WTC11 (cell line): ENCODE data around the gene NHSL2. TPM values are rescaled to one million over a fixed set of nuclear protein-coding genes. Genes with fewer than 3 reads are reported as not detected.
A peak's percentile ranks its signal among the peaks of the same experiment; 100 is the strongest.

Experiments
- ATAC-seq: fragments of 200-7000 bp; cut with Tn5 transposase; 2 replicates; pipeline ENCODE4 v1.10.0; 2021; ENCODE audit warnings: mild to moderate bottlenecking, moderate library complexity
- CTCF ChIA-PET: fragments of 300-600 bp; sonication (Branson Sonifier 250); formaldehyde crosslinking; loops from one replicate; lab custom pipeline; 2021; ENCODE audit warnings: antibody characterized with exemption; lab: Charles Lee
- POLR2A ChIA-PET: fragments of 350-600 bp; sonication (Branson Sonifier 250); formaldehyde crosslinking; loops from one replicate; lab custom pipeline; 2021; ENCODE audit warnings: antibody characterized with exemption; lab: Charles Lee
- DNase-seq: peaks from one replicate; pipeline ENCODE4 v3.0.0; 2021; ENCODE audit warnings: low spot score
- H3K27ac Mint-ChIP-seq: 2 replicates; pipeline ENCODE4 v1.8.0; 2021; ENCODE audit warnings: mixed read lengths
- H3K27me3 Mint-ChIP-seq: 2 replicates; pipeline ENCODE4 v1.8.0; 2021; ENCODE audit warnings: low read depth, mild to moderate bottlenecking, moderate library complexity, mixed read lengths
- H3K36me3 Mint-ChIP-seq: 2 replicates; pipeline ENCODE4 v1.8.0; 2021; ENCODE audit warnings: mixed read lengths
- H3K4me1 Mint-ChIP-seq: 2 replicates; pipeline ENCODE4 v1.8.0; 2022; ENCODE audit warnings: mixed read lengths
- H3K4me3 Mint-ChIP-seq: 2 replicates; pipeline ENCODE4 v1.8.0; 2021; ENCODE audit warnings: mild to moderate bottlenecking, moderate library complexity, mixed read lengths
- H3K9me3 Mint-ChIP-seq: 2 replicates; pipeline ENCODE4 v1.8.0; 2021; ENCODE audit warnings: mixed read lengths
- CBFB ChIP-seq: sonication (generic); formaldehyde crosslinking; IDR thresholded peaks from 2 replicates; pipeline ENCODE4 v1.8.1; 2022; ENCODE audit warnings: mild to moderate bottlenecking, low read depth, missing genetic modification reagents
- CREM ChIP-seq: sonication (generic); formaldehyde crosslinking; IDR thresholded peaks from 2 replicates; pipeline ENCODE4 v1.8.1; 2022; ENCODE audit warnings: mild to moderate bottlenecking, missing genetic modification reagents, moderate library complexity
- ELF4 ChIP-seq: sonication (generic); formaldehyde crosslinking; IDR thresholded peaks from 2 replicates; pipeline ENCODE4 v1.8.1; 2022; ENCODE audit warnings: low read depth, mild to moderate bottlenecking, moderate library complexity, missing genetic modification reagents
- ESRRA ChIP-seq: sonication (generic); formaldehyde crosslinking; IDR thresholded peaks from 2 replicates; pipeline ENCODE4 v1.8.1; 2022; ENCODE audit warnings: mild to moderate bottlenecking, missing genetic modification reagents, borderline replicate concordance
- FOXK1 ChIP-seq: sonication (generic); formaldehyde crosslinking; IDR thresholded peaks from 2 replicates; pipeline ENCODE4 v1.8.0; 2022; ENCODE audit warnings: mild to moderate bottlenecking, moderate library complexity, missing genetic modification reagents
- GTF2I ChIP-seq: fragments of 250-450 bp; sonication (Bioruptor Pico); conservative IDR thresholded peaks from 2 replicates; pipeline ENCODE4 v1.4.0; 2021; ENCODE audit warnings: mild to moderate bottlenecking
- PRRX2 ChIP-seq: fragments of 250-450 bp; sonication (Bioruptor Pico); IDR thresholded peaks from 2 replicates; pipeline ENCODE4 v1.8.0; 2021; ENCODE audit warnings: mild to moderate bottlenecking
- RORB ChIP-seq: fragments of 250-450 bp; sonication (Bioruptor Pico); IDR thresholded peaks from 2 replicates; pipeline ENCODE4 v1.9.0; 2021; ENCODE audit warnings: mild to moderate bottlenecking
- SOX15 ChIP-seq: fragments of 250-450 bp; sonication (Bioruptor Pico); IDR thresholded peaks from 2 replicates; pipeline ENCODE4 v1.9.0; 2021; ENCODE audit warnings: mild to moderate bottlenecking
- TP53 ChIP-seq: sonication (generic); formaldehyde crosslinking; IDR thresholded peaks from 2 replicates; pipeline ENCODE4 v1.8.1; 2023; ENCODE audit warnings: mild to moderate bottlenecking, missing genetic modification reagents
- ZNF423 ChIP-seq: fragments of 250-450 bp; sonication (Bioruptor Pico); IDR thresholded peaks from 2 replicates; pipeline ENCODE4 v2.1.2; 2022; ENCODE audit warnings: mild to moderate bottlenecking, moderate library complexity
- ZNF671 ChIP-seq: fragments of 250-450 bp; sonication (Bioruptor Pico); IDR thresholded peaks from 2 replicates; pipeline ENCODE4 v1.8.0; 2021; ENCODE audit warnings: mild to moderate bottlenecking
- total RNA-seq: library from RNA; stranded (reverse); gene quantifications from 3 replicates; pipeline ENCODE4 v1.2.3, GENCODE V29; 2021
- TF ChIP-seq, protein P1 (sequence below): sonication (generic); formaldehyde crosslinking; IDR thresholded peaks from 2 replicates; pipeline ENCODE4 v1.8.0; 2023; ENCODE audit warnings: missing genetic modification reagents
- TF ChIP-seq, protein P2 (sequence below): fragments of 250-450 bp; sonication (Bioruptor Pico); IDR thresholded peaks from 2 replicates; pipeline ENCODE4 v2.1.2; 2022; ENCODE audit warnings: mild to moderate bottlenecking, moderate library complexity
- TF ChIP-seq, protein P3 (sequence below): sonication (generic); formaldehyde crosslinking; IDR thresholded peaks from 2 replicates; pipeline ENCODE4 v1.8.1; 2023; ENCODE audit warnings: mild to moderate bottlenecking, missing genetic modification reagents
- TF ChIP-seq, protein P4 (sequence below): sonication (generic); formaldehyde crosslinking; IDR thresholded peaks from 2 replicates; pipeline ENCODE4 v1.8.0; 2022; ENCODE audit warnings: mild to moderate bottlenecking, missing genetic modification reagents
- TF ChIP-seq, protein P5 (sequence below): sonication (generic); formaldehyde crosslinking; IDR thresholded peaks from 2 replicates; pipeline ENCODE4 v1.8.1; 2023; ENCODE audit warnings: mild to moderate bottlenecking, moderate library complexity, missing genetic modification reagents
- TF ChIP-seq, protein P6 (sequence below): sonication (generic); formaldehyde crosslinking; IDR thresholded peaks from 2 replicates; pipeline ENCODE4 v1.8.1; 2022; ENCODE audit warnings: missing genetic modification reagents, borderline replicate concordance
- TF ChIP-seq, protein P7 (sequence below): sonication (generic); formaldehyde crosslinking; IDR thresholded peaks from 2 replicates; pipeline ENCODE4 v1.8.1; 2022; ENCODE audit warnings: low read depth, mild to moderate bottlenecking, moderate library complexity, missing genetic modification reagents, borderline replicate concordance
- TF ChIP-seq, protein P8 (sequence below): fragments of 250-450 bp; sonication (Bioruptor Pico); IDR thresholded peaks from 2 replicates; pipeline ENCODE4 v1.9.0; 2021; ENCODE audit warnings: mild to moderate bottlenecking
- TF ChIP-seq, protein P9 (sequence below): sonication (generic); formaldehyde crosslinking; IDR thresholded peaks from 2 replicates; pipeline ENCODE4 v1.8.1; 2023; ENCODE audit warnings: mild to moderate bottlenecking, missing genetic modification reagents, moderate library complexity

Gene NHSL2
- total RNA-seq, 1 experiment from 2014 or later, result 7.9 TPM

DNA sequence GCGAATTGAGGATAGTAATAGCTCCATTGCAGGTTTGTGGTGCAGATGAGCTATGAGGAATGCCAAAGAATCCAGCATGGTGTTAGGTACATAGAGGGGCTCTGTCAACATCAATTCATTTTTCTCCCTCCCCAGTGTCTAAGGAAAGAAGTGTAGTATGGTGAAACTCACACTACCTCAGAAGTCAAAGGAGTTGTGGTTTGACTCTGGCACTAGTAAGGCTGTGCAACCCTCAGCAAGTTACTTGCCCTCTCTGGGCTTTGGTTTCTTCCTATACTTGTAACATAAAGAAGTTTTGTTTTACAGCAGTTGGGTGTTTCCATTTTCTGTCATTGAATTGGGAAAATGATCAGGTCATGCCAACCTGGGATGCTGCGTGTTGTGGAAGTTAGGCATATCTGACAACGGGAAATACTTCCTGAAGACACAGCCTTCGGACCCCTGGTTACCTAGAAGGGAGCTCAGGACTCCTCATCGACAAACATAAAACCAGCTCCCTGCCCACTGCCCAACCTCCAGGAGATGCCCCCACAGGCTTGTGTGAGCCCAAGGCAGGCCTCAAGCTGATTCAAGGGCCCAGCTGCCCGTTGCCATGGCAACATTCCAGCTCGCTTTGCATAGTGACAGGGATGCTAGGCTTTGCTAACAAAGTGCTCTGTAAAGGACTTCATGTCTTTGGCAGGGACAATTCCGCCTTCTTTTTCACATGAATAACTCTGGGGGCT, 149.7 kb downstream of the NHSL2 start:
- H3K27ac Mint-ChIP-seq, result no peak overlapping the region
- no peak for TF ChIP-seq ZNF671
- TF ChIP-seq, protein P1, sequence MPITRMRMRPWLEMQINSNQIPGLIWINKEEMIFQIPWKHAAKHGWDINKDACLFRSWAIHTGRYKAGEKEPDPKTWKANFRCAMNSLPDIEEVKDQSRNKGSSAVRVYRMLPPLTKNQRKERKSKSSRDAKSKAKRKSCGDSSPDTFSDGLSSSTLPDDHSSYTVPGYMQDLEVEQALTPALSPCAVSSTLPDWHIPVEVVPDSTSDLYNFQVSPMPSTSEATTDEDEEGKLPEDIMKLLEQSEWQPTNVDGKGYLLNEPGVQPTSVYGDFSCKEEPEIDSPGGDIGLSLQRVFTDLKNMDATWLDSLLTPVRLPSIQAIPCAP (CRISPR knock-in tag), result no peak
- no peak for TF ChIP-seq RORB
- TF ChIP-seq CREM (CRISPR knock-in tag), result no peak
- no peak for TF ChIP-seq ZNF423
- no peak for TF ChIP-seq FOXK1 (CRISPR knock-in tag)
- TF ChIP-seq, protein P2, sequence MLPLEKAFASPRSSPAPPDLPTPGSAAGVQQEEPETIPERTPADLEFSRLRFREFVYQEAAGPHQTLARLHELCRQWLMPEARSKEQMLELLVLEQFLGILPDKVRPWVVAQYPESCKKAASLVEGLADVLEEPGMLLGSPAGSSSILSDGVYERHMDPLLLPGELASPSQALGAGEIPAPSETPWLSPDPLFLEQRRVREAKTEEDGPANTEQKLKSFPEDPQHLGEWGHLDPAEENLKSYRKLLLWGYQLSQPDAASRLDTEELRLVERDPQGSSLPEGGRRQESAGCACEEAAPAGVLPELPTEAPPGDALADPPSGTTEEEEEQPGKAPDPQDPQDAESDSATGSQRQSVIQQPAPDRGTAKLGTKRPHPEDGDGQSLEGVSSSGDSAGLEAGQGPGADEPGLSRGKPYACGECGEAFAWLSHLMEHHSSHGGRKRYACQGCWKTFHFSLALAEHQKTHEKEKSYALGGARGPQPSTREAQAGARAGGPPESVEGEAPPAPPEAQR (CRISPR knock-in tag), result no peak
- TF ChIP-seq TP53 (CRISPR knock-in tag), result no peak
- TF ChIP-seq ELF4 (CRISPR knock-in tag), result no peak
- no peak for TF ChIP-seq SOX15
- POLR2A ChIA-PET, result interaction anchor here (1.4 kb wide), 1 partner anchor 9 kb away, joined by 4 read pairs; no protein-coding TSS in a partner anchor
- H3K9me3 Mint-ChIP-seq, result no peaks in the 10 kb centered on the region
- peak; percentile 50 for DNase-seq
- H3K36me3 Mint-ChIP-seq, result no peaks in the 10 kb centered on the region
- peaks cover 48% of the 10 kb centered on the region for H3K4me1 Mint-ChIP-seq
- no peak overlapping the region for H3K4me3 Mint-ChIP-seq
- ATAC-seq, result peak; percentile 78
- CTCF ChIA-PET, result interaction anchor here (0.7 to 1.6 kb wide), 5 partner anchors 38 to 178 kb away, joined by 3 to 7 read pairs (median 3); partner anchors contain the start of gene ERCC6L
- H3K27me3 Mint-ChIP-seq, result no peaks in the 10 kb centered on the region

DNA sequence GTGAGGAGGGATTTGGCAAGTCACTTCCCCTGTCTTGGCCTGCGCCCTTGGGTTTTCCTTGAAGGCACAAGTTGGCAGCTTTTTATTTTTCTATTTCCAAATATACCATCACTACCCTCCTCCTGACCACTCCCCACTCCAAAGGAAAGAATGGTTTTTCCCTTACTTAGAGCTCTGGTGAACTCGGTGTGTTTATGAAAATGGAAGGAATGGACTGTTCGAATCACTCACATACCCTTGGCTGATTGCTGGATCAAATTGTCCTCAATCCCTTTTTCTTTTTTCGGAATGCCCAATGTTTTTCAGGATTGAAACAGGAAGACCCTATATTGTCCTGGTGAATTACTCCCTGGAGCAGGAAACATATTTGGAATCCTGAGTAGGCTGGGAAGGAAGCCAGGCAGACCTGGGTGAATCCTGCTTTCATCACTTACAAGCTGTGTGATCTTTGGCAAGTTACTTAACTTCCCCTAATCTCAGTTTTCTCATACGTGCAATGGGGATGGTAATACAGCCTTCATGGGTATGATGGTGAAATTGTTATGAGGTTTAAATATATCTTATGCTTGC, 150.4 kb downstream of the NHSL2 start:
- Mint-ChIP-seq H3K9me3 (no peaks in the 10 kb centered on the region), H3K27me3 (no peaks in the 10 kb centered on the region), H3K27ac (no peak overlapping the region), H3K36me3 (no peaks in the 10 kb centered on the region), H3K4me1 (peaks cover 44% of the 10 kb centered on the region), H3K4me3 (no peak overlapping the region)
- ATAC-seq (no peak), DNase-seq (no peak)
- CTCF ChIA-PET, result interaction anchor here (0.7 to 1.6 kb wide), 4 partner anchors 39 to 178 kb away, joined by 3 to 7 read pairs (median 3); partner anchors contain the start of gene ERCC6L
- POLR2A ChIA-PET, result interaction anchor here (1.4 kb wide), 1 partner anchor 9 kb away, joined by 4 read pairs; no protein-coding TSS in a partner anchor
- TF ChIP-seq, protein P3, sequence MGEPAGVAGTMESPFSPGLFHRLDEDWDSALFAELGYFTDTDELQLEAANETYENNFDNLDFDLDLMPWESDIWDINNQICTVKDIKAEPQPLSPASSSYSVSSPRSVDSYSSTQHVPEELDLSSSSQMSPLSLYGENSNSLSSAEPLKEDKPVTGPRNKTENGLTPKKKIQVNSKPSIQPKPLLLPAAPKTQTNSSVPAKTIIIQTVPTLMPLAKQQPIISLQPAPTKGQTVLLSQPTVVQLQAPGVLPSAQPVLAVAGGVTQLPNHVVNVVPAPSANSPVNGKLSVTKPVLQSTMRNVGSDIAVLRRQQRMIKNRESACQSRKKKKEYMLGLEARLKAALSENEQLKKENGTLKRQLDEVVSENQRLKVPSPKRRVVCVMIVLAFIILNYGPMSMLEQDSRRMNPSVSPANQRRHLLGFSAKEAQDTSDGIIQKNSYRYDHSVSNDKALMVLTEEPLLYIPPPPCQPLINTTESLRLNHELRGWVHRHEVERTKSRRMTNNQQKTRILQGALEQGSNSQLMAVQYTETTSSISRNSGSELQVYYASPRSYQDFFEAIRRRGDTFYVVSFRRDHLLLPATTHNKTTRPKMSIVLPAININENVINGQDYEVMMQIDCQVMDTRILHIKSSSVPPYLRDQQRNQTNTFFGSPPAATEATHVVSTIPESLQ (CRISPR knock-in tag), result no peak
- TF ChIP-seq, protein P4, sequence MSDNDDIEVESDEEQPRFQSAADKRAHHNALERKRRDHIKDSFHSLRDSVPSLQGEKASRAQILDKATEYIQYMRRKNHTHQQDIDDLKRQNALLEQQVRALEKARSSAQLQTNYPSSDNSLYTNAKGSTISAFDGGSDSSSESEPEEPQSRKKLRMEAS (CRISPR knock-in tag), result no peak
- TF ChIP-seq, protein P5, sequence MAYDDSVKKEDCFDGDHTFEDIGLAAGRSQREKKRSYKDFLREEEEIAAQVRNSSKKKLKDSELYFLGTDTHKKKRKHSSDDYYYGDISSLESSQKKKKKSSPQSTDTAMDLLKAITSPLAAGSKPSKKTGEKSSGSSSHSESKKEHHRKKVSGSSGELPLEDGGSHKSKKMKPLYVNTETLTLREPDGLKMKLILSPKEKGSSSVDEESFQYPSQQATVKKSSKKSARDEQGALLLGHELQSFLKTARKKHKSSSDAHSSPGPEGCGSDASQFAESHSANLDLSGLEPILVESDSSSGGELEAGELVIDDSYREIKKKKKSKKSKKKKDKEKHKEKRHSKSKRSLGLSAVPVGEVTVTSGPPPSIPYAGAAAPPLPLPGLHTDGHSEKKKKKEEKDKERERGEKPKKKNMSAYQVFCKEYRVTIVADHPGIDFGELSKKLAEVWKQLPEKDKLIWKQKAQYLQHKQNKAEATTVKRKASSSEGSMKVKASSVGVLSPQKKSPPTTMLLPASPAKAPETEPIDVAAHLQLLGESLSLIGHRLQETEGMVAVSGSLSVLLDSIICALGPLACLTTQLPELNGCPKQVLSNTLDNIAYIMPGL (CRISPR knock-in tag), result no peak
- no peak for TF ChIP-seq ESRRA
- TF ChIP-seq, protein P6, sequence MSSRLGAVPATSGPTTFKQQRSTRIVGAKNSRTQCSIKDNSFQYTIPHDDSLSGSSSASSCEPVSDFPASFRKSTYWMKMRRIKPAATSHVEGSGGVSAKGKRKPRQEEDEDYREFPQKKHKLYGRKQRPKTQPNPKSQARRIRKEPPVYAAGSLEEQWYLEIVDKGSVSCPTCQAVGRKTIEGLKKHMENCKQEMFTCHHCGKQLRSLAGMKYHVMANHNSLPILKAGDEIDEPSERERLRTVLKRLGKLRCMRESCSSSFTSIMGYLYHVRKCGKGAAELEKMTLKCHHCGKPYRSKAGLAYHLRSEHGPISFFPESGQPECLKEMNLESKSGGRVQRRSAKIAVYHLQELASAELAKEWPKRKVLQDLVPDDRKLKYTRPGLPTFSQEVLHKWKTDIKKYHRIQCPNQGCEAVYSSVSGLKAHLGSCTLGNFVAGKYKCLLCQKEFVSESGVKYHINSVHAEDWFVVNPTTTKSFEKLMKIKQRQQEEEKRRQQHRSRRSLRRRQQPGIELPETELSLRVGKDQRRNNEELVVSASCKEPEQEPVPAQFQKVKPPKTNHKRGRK (CRISPR knock-in tag), result no peak
- no peak for TF ChIP-seq CBFB
- TF ChIP-seq, protein P7, sequence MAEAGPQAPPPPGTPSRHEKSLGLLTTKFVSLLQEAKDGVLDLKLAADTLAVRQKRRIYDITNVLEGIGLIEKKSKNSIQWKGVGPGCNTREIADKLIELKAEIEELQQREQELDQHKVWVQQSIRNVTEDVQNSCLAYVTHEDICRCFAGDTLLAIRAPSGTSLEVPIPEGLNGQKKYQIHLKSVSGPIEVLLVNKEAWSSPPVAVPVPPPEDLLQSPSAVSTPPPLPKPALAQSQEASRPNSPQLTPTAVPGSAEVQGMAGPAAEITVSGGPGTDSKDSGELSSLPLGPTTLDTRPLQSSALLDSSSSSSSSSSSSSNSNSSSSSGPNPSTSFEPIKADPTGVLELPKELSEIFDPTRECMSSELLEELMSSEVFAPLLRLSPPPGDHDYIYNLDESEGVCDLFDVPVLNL (CRISPR knock-in tag), result no peak
- TF ChIP-seq PRRX2, result no peak
- TF ChIP-seq GTF2I (CRISPR knock-in tag), result no peak
- TF ChIP-seq, protein P8, sequence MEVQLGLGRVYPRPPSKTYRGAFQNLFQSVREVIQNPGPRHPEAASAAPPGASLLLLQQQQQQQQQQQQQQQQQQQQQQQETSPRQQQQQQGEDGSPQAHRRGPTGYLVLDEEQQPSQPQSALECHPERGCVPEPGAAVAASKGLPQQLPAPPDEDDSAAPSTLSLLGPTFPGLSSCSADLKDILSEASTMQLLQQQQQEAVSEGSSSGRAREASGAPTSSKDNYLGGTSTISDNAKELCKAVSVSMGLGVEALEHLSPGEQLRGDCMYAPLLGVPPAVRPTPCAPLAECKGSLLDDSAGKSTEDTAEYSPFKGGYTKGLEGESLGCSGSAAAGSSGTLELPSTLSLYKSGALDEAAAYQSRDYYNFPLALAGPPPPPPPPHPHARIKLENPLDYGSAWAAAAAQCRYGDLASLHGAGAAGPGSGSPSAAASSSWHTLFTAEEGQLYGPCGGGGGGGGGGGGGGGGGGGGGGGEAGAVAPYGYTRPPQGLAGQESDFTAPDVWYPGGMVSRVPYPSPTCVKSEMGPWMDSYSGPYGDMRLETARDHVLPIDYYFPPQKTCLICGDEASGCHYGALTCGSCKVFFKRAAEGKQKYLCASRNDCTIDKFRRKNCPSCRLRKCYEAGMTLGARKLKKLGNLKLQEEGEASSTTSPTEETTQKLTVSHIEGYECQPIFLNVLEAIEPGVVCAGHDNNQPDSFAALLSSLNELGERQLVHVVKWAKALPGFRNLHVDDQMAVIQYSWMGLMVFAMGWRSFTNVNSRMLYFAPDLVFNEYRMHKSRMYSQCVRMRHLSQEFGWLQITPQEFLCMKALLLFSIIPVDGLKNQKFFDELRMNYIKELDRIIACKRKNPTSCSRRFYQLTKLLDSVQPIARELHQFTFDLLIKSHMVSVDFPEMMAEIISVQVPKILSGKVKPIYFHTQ (CRISPR knock-in tag), result no peak
- TF ChIP-seq, protein P9, sequence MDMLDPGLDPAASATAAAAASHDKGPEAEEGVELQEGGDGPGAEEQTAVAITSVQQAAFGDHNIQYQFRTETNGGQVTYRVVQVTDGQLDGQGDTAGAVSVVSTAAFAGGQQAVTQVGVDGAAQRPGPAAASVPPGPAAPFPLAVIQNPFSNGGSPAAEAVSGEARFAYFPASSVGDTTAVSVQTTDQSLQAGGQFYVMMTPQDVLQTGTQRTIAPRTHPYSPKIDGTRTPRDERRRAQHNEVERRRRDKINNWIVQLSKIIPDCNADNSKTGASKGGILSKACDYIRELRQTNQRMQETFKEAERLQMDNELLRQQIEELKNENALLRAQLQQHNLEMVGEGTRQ, result no peak
- TF ChIP-seq RORB, result no peak
